Panc1 (cell line): ENCODE data around the gene RB1. TPM values are rescaled to one million over a fixed set of nuclear protein-coding genes. Genes with fewer than 3 reads are reported as not detected.

ENCODE experiments used
- ATAC-seq: fragments of 200-7000 bp; cut with Tn5 transposase; 2 replicates; pipeline ENCODE4 v1.9.1; 2020; ENCODE audit warnings: mild to moderate bottlenecking, moderate library complexity
- BruUV-seq: library from RNA; stranded (reverse); fragments of 400-500 nt; replicated peaks from 2 replicates; lab custom pipeline; 2021; lab: Mats Ljungman, UMichigan
- CTCF ChIA-PET: fragments of 300-600 bp; sonication (Branson Sonifier 250); formaldehyde crosslinking; loops from one replicate; lab custom pipeline; 2022; ENCODE audit warnings: antibody characterized with exemption; lab: Charles Lee
- POLR2A ChIA-PET: fragments of 300-600 bp; sonication (Branson Sonifier 250); formaldehyde crosslinking; loops from one replicate; lab custom pipeline; 2022; ENCODE audit warnings: antibody characterized with exemption; lab: Charles Lee
- DNase-seq: peaks from one replicate; pipeline ENCODE4 v3.0.0-alpha.2; 2010; ENCODE audit warnings: low read depth, low spot score
- H3K27ac ChIP-seq: 2 replicates; pipeline ENCODE4 v1.5.1; 2011; ENCODE audit warnings: mild to moderate bottlenecking, low read length, inconsistent platforms
- H3K27me3 ChIP-seq: fragments of 200-500 bp; sonication (Bioruptor generic); 2 replicates; pipeline ENCODE4 v1.6.0; 2014; ENCODE audit warnings: low read length, inconsistent platforms; ENCODE audit not compliant: control insufficient read depth, insufficient read depth
- H3K36me3 ChIP-seq: fragments of 200-500 bp; sonication (Bioruptor generic); 2 replicates; pipeline ENCODE4 v1.5.1; 2014; ENCODE audit warnings: inconsistent platforms, mild to moderate bottlenecking, low read length, moderate library complexity; ENCODE audit not compliant: control insufficient read depth, insufficient read depth
- H3K4me1 ChIP-seq: 2 replicates; pipeline ENCODE4 v1.5.1; 2011; ENCODE audit warnings: inconsistent platforms, mild to moderate bottlenecking, low read length, moderate library complexity; ENCODE audit not compliant: control insufficient read depth, insufficient read depth
- H3K4me3 ChIP-seq, 2 experiments: 2 replicates each; pipeline ENCODE4 v1.5.1; 2011 to 2012; ENCODE audit warnings: low read depth in 2 of 2, low read length in 2 of 2, mild to moderate bottlenecking in 2 of 2, inconsistent platforms in 1 of 2, moderate library complexity in 1 of 2
- H3K9me3 ChIP-seq: fragments of 200-500 bp; sonication (Bioruptor generic); 2 replicates; pipeline ENCODE4 v1.5.1; 2014; ENCODE audit warnings: low read depth, mild to moderate bottlenecking, inconsistent platforms, low read length, moderate library complexity; ENCODE audit not compliant: control insufficient read depth, insufficient read depth
- CTCF ChIP-seq: fragments of 450-650 bp; IDR thresholded peaks from 2 replicates; pipeline ENCODE4 v1.5.1; 2017; ENCODE audit warnings: mild to moderate bottlenecking
- POLR2AphosphoS5 ChIP-seq: IDR thresholded peaks from 2 replicates; pipeline ENCODE4 v1.6.1; 2012; ENCODE audit warnings: mild to moderate bottlenecking, low read depth, low read length, moderate library complexity
- REST ChIP-seq, 2 experiments: IDR thresholded peaks; 2 replicates each; pipeline ENCODE4 v1.6.1; 2011 to 2012; ENCODE audit warnings: low read depth in 2 of 2, control low read depth in 1 of 2, low read length in 1 of 2, mild to moderate bottlenecking in 1 of 2, moderate library complexity in 1 of 2; ENCODE audit not compliant: insufficient read depth in 1 of 2
- SIN3A ChIP-seq: IDR thresholded peaks from 2 replicates; pipeline ENCODE4 v1.6.1; 2012; ENCODE audit warnings: low read depth, mild to moderate bottlenecking, low read length, moderate library complexity, borderline replicate concordance; ENCODE audit not compliant: insufficient read depth
- TCF7L2 ChIP-seq: IDR thresholded peaks from 2 replicates; pipeline ENCODE4 v1.6.1; 2011; ENCODE audit warnings: mild to moderate bottlenecking, low read depth, low read length, inconsistent platforms
- in situ Hi-C: cut with HindIII; loops from 2 replicates; pipeline ENCODE4 v1.10.0; 2016; ENCODE audit warnings: low sequenced_read_pairs, low pct_unique_long_range_greater_than_20kb
- intact Hi-C: fragments of 100-400 bp; cut with micrococcal nuclease; formaldehyde crosslinking; loops from one replicate; pipeline ENCODE4 v1.10.0; 2022; ENCODE audit not compliant: unreplicated experiment
- total RNA-seq: library from RNA; stranded (reverse); gene quantifications from one replicate; pipeline ENCODE4 v1.2.1, GENCODE V29; 2021; ENCODE audit not compliant: unreplicated experiment

RB1 gene
- total RNA-seq, 1 experiment from 2014 or later = 36.0 TPM

- in situ Hi-C loops = no loop called here
- DNase-seq (no peak), ATAC-seq (no peak)
- Histone ChIP-seq H3K36me3 (no peaks in the 10 kb centered on the region), H3K27me3 (no peaks in the 10 kb centered on the region), H3K9me3 (no peaks in the 10 kb centered on the region), H3K4me1 (peaks cover 8% of the 10 kb centered on the region; the same call in 1 of the 2 replicates), H3K27ac (no peak overlapping the region), H3K4me3 (no peak overlapping the region)
- no TSS peak for BruUV-seq
- CTCF ChIA-PET = no interaction called here
- TF ChIP-seq SIN3A (no peak), CTCF (no peak), POLR2AphosphoS5 (no peak), REST (IDR thresholded peaks at IDR 0.05; ENCODE audit: insufficient read depth in 1 of 2, low read depth in 2 of 2, low read length in 1 of 2) (no peak), TCF7L2 (no peak)
- POLR2A ChIA-PET = no interaction called here
- intact Hi-C loops = no loop called here
Observed at GRCh38 chr13:48528720-48529119, 225.2 kb downstream of the RB1 start.

- Histone ChIP-seq H3K36me3 (no peaks in the 10 kb centered on the region), H3K27me3 (no peaks in the 10 kb centered on the region), H3K4me1 (peaks cover 8% of the 10 kb centered on the region; the same call in 1 of the 2 replicates), H3K4me3 (no peak overlapping the region), H3K9me3 (no peaks in the 10 kb centered on the region), H3K27ac (no peak overlapping the region)
- no peak for TF ChIP-seq SIN3A
- TF ChIP-seq POLR2AphosphoS5 = no peak
- TF ChIP-seq CTCF = no peak
- no peak for TF ChIP-seq REST (IDR thresholded peaks at IDR 0.05; ENCODE audit: insufficient read depth in 1 of 2, low read depth in 2 of 2, low read length in 1 of 2)
- no peak for TF ChIP-seq TCF7L2
- no peak for DNase-seq
- in situ Hi-C loops = no loop called here
- no TSS peak for BruUV-seq
- ChIA-PET CTCF (no interaction called here), POLR2A (no interaction called here)
- intact Hi-C loops = no loop called here
- ATAC-seq = no peak
Observed at GRCh38 chr13:48530833-48531232, 227.3 kb downstream of the RB1 start.

Other genes with a start within 250 kb of the RB1 start
- 26.5 TPM for gene MED4, start 208.6 kb upstream of the RB1 start, total RNA-seq
- 156 TPM for gene ITM2B, start 70.5 kb upstream of the RB1 start, total RNA-seq
- gene LPAR6, start 109.4 kb downstream of the RB1 start, total RNA-seq = 3.9 TPM
- 4.4 TPM for gene RCBTB2, start 229.3 kb downstream of the RB1 start, total RNA-seq